ENCODE results near the gene NTRK1.
A peak's percentile ranks its signal among the peaks of the same experiment; 100 is the strongest.

NTRK1 gene

DNA sequence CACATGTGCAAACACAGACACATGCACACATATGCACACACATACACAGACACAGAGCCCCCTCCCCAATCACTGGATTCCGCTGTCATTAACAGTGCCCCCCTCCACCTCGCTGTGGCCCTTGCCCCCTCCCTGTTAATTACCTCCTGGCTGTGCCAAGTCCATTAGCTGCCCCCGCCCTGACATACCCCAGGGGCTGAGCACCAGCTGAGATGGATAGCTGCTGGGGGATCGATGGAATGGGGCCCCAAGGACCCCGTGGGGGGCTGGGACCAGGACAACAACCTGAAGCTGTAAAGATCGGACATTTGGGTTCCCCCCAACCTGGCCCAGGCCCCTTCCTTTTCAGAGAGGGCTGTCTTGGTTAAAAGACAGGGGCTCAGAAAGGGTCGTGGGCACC lies 23.3 kb downstream of the NTRK1 start:
- no peak for DNase-seq

DNA sequence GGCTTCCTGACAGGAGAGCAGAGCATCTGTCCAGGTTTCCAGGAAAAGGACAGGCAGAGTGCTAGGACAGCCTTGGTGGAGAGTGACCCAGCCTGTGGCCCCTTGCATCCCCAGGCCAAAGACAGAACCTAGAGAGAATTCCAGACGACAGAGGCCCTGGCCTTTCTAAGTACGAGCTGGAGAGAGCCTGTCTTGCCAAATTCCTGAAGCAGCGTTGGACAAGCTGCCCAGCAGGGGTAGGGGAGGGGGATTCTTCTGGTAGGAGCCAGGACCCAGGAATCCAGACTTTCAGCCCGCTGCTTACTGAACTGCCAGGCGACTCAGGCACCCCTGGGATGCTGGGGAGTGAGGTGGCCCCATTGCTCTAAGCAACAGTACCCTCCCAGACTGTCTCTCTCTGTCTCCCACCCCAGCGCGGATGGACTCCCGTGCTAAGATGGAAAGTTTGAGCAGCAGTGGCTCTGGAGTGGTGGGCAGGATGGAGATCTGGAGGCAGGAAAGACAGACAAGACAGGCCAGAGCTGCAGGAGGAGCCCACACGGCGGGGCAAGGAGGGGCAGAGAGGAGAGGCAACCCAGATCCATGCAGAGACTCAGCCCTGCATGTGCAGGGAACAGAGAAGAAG lies 24.0 kb downstream of the NTRK1 start:
- no peak for DNase-seq

DNA sequence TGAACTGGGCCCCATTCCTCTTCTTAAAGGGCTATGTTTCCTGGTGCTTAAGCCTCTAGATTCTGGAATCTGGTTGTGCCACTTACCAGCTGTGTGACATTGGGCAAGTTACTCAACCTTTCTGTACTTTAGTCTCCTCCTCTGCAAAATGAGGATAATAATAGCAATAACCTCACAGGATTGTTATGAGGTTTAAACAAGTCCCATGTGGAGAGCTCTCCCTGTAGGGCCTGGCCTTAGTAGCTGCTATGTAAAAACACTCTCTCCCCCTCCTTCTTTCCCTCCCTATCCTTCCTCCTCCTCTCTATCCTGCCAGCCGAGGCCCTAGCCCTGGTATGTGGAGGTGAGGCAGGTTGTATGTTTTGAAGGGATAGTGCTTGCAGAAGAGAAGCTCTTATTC lies 24.6 kb downstream of the NTRK1 start:
- no peak for DNase-seq

DNA sequence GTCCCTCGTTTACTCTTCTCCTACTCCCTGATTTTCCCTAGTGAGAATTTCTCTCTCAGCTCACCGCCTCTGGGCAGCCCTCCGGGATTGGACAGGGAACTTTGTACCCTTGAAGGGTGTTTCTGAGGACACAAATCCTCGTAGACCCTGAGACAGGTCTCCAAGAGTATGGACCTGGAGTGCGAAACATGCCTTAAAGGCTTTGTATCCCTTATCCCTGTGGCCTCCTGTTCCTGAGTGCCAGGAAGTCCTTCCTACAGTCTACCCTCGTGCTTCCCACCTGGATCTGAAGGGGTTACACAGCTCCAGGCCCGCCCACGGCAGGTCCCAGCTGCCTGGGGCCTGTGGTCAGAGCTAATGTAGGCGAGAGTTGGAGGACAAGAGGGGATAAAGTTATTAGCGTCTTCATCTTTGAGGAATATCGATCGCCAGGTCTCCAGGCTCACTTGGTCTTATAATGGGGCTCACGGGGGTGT lies 25.3 kb downstream of the NTRK1 start:
- no peak for DNase-seq

DNA sequence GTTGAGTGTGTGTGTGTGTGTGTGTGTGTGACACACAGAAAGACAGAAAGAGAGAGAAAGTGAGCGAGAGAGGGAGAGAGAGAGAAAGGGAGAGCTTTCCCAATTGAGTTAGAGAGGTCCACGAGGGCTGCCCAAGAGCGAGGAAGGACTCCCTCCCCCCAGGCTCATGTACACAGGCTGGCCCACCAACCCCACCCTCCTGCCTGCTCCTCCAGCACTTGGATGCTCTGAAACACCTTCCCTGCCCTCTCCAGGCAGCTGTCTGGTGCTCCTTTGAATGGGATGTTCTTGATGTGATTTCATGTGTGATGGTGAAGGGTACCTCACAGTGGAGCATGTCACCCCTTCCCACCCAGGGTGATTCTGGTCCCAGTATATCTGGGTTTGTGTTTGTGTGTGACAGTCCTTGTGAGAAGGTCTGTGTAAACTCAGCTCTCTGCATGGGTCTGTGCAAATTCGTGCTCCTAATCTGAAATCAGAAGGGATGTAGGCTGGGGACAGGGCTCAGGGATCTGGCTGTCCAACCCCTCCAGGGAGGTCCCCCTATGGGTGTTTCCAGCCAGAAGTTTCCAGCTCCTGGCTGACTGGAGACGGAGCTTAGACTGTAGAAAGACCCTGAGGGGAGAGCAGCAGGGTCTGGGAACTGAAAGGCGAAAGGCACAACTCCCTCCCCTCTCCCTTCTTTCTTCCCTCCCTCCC lies 26.1 kb downstream of the NTRK1 start:
- no peak for DNase-seq

DNA sequence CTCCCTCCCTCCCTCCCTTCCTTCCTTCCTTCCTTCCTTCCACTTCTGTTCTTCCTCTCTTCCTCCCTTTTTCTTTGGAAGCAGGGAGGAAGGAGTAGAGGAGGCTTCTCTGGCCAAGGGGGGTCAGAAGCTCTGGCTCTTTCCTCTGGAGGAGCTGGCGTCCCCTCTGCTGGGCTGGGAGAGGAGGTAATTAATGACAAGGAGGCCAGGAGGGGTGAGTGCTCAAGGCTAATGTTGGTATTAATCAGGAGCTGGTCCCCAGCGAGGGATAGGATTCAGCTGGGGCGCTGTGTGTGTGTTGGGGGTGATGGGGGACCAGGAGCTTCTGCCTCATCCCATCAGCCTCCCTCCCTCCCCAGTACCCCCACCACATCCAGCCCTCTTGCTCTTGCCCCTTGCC lies 26.7 kb downstream of the NTRK1 start:
- no peak for DNase-seq

DNA sequence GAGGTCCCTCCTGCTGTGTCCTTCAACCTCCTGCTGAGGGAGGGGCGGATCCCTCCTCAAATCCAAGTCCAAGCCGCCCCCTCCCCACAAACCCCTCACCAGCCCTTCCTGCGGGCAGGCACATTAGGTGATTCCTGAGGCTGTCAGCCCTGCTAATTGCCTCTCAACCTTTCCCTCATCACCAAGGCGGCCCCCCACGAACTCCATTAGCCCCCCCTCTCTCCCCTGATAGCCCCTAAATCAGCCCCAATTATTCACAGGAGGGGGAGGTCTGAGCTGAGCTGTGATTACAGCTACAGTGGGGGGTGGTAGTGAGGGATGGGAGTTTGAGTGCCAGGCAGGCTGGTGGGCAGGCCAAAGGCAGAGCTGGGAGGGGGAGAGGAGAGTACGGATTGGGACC lies 27.1 kb downstream of the NTRK1 start:
- no peak for DNase-seq

DNA sequence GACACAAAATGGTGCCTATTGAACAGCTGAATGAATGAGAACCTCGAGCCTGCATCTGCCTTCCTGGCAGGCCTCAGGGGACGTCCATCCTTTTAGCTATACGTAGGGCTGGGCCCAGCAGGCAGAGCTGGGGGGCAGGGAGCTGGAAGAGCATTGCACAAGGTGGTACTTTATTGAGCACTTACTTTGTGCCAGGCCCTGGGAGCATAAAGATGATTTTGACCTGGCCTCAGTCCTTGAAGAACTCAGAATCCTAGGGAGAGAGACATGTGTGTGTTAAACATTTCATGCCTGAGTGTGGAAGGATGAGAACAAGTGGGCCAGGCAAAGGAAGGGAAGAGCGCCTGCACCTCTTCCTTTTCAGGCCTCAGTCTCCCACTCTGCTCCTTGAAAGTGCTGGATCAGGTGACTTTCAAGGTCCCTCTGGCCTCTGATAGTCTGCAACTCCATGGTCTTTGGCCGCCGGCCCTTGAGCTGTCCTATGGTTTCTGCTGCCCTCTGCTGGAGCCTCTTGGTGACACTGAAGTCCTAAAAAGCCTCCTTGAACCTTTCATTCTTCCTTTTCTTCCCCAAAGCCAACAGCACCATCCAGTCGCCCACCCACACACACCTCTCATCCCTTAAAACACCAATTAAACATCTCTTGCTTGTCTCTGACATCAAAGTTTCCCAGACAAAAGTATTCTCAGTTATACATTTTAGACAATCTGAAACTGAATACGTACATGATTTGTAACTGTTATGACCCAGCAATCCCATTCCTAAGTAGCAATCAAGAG lies 29.3 kb downstream of the NTRK1 start:
- peak; percentile 66 to 75 for DNase-seq

DNA sequence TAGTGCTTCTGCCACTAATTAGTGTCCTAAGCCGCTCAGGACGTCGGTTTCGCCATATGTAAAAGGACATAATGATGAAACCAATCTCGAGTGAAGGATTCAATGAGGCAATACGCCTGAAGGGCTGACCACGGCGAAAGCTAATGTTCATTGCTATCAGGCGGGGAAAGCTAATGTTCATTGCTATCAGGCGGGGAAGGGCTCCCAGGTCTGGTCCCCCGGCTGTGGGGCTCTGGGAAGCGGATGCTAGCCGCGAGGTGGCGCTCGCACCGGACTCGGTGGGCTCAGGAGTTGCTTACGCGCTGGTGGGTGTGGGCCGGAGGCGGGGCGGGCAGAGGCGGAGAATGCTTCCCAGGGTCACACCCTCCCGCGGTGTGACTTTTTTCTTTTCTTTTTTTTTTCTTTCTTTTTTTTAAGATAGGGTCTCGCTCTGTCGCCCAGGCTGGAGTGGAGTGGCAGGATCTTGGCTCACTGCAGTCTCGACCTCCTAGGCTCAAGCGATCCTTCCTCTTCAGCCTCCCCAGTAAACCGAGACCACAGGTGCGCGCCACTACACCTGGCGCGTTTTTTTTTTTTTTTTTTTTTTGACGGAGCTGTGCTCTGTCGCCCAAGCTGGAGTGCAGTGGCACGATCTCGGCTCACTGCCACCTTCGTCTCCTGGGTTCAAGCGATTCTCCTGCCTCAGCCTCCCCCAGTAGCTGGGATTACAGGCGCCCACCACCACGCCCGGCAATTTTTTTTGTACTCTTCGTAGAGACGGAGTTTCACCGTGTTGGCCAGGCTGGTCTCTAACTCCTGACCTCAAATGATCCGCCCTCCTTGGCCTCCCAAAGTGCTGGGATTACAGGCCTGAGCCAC lies 31.8 kb downstream of the NTRK1 start:
- DNase-seq: peak; percentile 28 to 57

DNA sequence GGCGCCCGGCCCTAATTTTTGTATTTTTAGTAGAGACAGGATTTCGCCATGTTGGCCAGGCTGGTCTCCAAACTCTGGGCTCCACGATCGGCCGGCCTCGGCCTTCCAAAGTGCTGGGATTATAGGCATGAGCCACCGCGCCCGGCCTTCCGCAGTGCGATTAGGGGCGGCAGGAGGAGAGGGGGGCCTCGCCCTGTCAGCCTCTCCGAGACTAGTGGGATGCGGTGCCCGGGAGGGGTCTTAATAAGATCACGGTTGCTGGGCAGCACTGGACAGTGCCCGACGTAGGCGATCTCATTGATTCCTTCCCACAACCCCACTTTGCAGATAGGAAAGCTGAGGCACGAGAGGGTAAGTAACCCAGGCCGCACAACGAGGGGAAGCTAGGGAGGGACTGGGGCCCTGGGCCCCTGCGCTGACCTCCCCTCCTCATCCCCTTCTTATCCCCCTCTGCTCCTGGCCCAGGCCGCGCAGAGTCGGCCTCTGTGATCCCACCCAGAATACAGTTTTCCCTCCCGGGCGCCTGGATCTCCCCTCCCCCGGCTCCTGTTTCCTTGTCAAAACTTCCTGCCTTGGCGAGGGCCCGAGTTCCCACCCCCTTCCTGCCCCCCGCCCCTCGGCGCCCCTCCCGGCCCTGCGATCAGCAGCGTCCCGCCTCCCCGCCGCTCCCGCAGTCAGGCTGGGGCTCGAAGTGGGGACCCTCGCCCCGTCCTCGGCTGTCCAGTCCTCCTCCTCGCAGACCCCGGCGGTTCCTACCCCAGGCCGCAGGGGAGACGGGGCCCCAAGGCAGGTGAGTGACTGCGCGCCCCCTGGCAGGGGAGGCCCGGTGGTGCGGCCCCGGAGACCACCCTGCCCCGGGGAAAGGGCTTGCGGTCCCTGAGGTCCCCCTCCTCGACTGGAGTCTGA lies 32.6 kb downstream of the NTRK1 start, which contains the start of gene PEAR1:
TSS of gene PEAR1 (plus strand) at position 671 of the 906 bp plus-strand sequence. CDS start 10,209 bp downstream, outside the sequence.
- no peak for DNase-seq

DNA sequence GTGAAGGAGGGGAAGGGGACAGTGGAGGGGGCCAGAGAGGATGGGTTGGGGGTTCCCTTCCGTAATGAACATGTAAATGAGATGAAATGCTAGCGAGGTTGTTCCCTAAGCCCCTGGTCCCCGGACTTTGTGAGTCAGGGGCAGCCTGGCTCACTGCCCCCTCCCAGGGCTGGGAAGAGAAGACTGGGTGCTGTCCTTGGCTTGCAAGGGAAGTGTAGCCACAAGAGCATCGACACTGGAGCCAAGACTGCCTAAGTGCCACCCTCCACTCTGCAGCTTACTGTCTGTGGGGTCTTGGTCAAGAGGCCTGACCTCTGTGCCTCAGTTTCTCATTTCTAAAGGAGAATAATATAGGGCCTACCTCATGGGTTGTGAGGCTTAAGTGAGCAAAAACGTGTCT lies 33.3 kb downstream of the NTRK1 start:
- DNase-seq: no peak

DNA sequence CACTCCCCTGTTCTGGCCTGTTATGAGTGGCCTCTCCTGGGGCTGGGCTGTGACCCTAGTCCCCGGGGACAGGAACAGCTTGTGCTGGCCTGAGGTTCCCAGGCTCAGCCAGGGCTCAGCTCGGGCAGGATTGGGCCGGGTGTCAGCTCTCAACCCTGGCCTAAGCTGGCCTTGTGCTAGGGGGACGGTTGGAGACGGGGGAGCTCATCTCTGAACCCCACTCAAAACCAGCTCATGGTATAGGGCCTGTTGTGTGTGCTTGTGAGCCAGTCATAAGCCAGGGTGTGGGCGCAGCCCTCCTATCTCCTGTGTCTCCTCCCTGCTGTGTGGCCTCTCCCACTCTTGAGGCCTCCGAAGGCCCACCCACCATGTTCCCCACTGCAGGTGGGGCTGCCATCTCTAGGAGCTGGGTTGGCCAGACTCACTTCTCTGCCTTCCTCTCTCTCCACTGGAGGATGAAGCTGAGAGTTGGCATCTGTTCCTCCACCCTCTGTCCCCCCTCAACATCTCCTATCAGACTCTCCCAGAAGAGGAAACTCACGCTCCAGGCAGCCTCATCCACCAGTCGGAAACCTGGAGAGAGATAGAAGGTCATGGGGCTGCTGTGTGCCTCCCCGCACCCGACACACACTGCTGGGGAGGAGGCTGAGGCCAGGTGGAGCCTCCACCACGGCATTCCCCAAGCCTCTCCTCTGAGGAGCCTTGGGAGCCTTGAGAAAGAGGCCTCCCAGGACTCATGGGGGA lies 34.2 kb downstream of the NTRK1 start:
- DNase-seq: no peak

DNA sequence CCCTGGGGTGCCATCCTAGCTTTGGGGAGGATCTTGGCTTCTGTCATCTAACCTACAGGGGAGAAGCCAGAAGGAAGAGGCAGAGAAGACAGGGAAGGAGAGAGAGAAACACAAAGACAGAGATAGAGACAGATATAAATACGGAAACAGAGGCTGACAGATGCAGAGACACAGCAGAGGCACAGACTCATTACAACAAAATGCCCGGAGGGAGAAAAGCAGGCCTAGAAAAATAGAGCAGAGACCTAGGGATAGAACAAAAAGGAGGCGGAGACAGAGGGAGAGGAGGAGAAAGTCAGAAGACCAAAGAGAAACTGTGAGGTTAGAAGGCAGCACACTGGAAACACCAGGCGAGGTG lies 34.8 kb downstream of the NTRK1 start:
- DNase-seq: no peak

DNA sequence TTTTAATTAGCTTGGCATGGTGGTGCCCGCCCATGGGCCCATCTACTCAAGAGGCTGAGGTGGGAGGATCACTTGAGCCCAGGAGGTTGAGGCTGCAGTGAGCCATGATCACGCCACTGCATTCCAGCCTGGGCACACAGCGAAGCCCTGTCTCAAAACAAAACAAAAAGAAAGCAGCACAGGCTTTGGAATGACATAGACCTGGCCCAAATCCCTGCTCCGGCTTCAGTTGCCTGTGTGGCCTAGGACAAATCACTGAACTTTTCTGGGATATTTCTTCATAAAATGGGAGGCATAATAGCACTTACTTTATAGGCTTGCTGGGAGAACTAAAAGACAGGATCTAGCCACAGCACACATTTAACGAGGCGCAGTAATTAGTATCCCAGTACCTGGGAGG lies 35.3 kb downstream of the NTRK1 start:
- DNase-seq: no peak

DNA sequence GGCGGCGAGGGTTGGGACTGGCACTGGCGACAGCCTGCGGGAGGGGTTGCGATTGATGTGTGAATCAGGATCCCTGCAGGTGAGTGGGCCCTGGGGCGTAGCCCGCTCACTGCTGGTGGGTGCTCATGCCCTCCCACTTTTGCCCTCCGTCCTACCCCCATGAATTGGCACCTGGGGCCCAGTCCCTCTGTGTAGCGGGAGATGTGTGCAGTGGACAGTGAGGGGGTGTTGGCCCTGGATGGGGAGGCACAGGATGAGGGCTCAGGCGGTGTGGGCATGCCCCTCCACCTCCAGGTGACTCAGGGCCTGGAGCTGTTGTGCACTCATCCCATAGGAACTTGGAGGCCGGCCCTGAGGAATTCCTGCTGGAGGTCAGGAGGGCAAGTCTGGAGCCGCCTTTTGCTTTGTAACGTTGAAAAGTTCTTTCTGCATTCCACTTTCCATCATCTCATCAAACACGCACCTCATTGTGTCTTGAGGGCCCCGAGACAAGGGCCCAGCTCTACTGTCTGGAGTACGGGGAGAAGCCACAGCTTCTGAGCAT lies 35.9 kb downstream of the NTRK1 start:
- no peak for DNase-seq

DNA sequence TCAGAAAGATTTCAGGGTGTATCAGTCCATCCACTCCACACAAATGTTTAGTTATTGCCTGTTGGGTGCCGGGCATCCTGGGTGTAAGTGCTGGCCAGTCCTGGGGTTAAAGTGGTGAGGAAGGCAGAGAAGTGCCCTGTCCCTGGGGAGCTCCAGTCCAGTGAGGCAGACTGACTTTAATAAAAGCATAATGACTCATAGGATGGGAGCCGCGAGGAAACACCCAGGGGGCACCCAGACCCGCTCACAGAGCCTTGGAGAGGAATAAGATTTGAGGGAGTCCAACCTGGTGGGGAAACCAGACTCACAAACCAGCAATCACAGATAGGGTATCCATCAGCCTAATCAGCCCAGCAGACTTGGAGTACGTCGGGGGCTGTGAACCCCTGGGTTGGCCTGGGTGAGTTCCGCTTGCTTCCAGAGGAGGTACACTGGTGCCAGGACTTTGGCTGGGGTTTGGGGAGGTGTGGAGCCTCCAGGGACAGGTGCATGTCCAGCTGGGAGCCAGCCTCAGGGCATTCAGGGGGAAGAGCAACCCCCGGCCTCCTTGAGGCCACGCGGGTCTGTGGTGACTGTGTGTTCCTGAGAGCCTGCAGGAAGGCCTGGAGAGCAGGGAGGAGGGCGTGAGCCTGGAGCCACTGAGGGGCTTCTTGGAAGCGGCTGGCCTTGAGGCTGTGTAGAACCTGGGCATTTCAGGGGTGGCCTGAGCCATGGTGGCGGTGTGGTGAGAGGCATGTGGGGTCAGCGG lies 36.6 kb downstream of the NTRK1 start:
- no peak for DNase-seq

DNA sequence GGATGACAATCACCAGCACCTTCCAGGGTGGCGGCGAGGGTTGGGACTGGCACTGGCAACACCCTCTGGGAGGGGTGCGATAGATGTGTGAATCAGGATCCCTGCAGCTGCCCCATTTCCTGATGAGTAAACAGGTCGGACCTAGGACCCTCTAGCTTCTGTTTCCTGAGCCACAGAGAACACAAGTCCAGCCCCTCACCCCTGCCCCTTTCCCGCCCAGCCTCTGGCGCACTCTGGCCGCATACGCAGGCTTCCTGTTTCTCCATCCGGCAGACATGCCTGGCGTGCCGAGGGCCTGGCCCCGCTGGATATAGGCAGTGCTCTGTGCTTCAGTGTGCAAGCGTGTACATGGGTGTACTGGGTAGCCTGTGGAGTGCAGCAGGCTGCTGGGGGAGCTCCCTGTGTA lies 37.5 kb downstream of the NTRK1 start:
- DNase-seq: no peak

DNA sequence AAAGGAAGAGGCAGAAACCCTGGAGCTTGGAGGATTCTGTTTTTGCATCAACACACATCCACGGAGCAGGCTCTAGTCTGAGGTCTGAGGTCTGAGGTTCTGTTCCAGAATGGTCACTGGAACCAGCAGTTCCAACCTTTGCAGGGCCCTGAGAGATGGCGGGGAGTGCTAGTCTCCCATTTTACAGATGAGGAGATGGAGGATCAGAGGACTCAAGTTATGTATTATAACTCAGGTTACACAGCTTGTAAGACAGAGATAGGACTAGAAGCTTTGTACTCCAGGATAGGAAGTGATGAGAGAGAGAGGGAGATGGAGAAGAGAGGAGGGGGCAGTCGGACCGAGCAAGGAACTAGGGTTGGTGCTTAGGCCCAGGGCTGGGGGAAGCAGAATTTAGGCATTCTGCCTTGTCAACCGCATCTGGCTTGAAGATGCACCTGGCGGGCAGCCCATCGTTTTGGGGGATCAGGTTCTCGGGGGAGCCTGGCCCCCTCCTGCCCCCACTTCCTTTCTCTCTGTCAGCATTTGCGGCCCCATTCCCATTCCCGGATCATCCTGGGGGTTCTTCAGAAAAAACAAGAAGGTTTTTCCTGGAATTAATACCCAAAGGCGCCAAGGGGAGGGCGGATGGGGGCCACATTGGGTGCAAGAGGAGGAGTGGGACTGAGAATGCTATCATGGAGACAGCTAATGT lies 38.5 kb downstream of the NTRK1 start:
- no peak for DNase-seq

DNA sequence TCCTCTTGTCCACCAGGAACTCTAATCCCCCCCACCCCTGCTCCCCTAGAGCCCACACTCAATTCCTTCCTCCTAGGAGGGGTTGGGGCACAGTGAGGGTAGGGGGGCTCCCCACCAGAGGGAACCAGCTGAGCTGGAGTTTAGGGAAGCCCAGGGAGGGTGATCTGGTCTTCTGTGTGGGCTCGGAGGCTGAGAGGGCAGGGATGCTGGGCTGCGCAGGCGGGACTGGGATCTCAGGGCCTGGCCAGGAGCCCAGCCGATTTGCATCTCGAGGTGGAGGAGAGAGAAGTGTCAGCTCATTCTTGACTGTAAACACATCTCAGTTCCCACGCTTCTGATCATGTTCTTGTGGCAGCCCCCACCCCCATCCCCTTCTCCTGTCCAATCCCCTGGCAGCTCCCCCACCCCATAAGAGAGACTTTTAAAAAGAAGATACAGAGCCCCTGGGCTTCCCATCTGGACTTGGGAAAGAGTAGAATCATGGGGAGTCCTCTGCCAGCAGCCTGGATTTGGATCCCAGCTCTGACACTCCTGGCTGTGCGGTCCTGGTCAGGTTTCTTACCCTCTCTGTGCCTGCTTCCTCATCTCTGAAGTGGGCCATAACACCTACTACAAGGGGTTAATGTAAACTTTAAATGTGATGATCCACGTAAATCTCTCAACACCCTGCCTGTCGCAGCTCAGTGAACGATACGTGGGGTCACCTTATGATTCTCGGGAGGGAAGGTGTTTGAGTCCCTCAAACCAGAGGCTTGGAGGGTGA lies 39.5 kb downstream of the NTRK1 start:
- DNase-seq: no peak
